Testis (tissue), 3 donors: ENCODE results near the gene PTPN21. TPM values are rescaled to one million over a fixed set of nuclear protein-coding genes. Genes with fewer than 3 reads are reported as not detected.

Experiments
- DNase-seq: peaks from one replicate; pipeline ENCODE4 v3.0.0-alpha.2; 2019
- H3K27ac ChIP-seq, 2 donors: fragments of 200-600 bp; sonication (generic); one replicate each; pipeline ENCODE4 v1.5.1; 2019
- H3K27me3 ChIP-seq: fragments of 200-600 bp; sonication (generic); one replicate; pipeline ENCODE4 v1.5.1; 2019
- H3K36me3 ChIP-seq: fragments of 200-600 bp; sonication (generic); one replicate; pipeline ENCODE4 v1.5.1; 2017; ENCODE audit warnings: low read depth; ENCODE audit errors: missing control alignments
- H3K4me1 ChIP-seq: fragments of 200-600 bp; sonication (generic); one replicate; pipeline ENCODE4 v1.5.1; 2019
- H3K4me3 ChIP-seq, 2 donors: fragments of 200-600 bp; sonication (generic); one replicate each; pipeline ENCODE4 v1.5.1; 2017 to 2019
- H3K9me3 ChIP-seq: fragments of 200-600 bp; sonication (generic); one replicate; pipeline ENCODE4 v1.5.1; 2017
- CTCF ChIP-seq, 3 experiments: fragments of 450-650 bp in 2 of 3; fragments of 200-600 bp in 1 of 3; sonication (generic) in 1 of 3; IDR thresholded peaks; one replicate each; pipeline ENCODE4 v1.5.1; 2016 to 2019; ENCODE audit warnings: antibody characterized with exemption in 3 of 3, mild to moderate bottlenecking in 2 of 3, moderate library complexity in 1 of 3
- POLR2A ChIP-seq: fragments of 450-650 bp; IDR thresholded peaks from one replicate; pipeline ENCODE4 v1.6.1; 2017; ENCODE audit warnings: antibody characterized with exemption, mild to moderate bottlenecking, moderate library complexity
- WGBS, 2 donors: methylation state at CpG; one replicate each; pipeline ENCODE4 v1.1.5; 2018; 5-methylcytosine and 5-hydroxymethylcytosine counted together
- intact Hi-C: fragments of 100-400 bp; cut with DNase I; formaldehyde crosslinking; loops from one replicate; pipeline ENCODE4 v1.15.1; 2023; ENCODE audit warnings: low total_unique reads
- polyA plus RNA-seq: library from polyadenylated mRNA; stranded (reverse); fragments of 350-450 nt; fragmentation: Illumina TruSeq; extraction: RNeasy Lipid Tissue Mini Kit (QIAGEN cat#74804); gene quantifications from one replicate; pipeline ENCODE4 v1.2.3, GENCODE V29; 2014; ENCODE audit warnings: low read depth, low replicate concordance; ENCODE audit not compliant: insufficient read depth
- total RNA-seq, 2 donors: library from RNA; depleted of rRNA; stranded (reverse); fragments of >200 nt; gene quantifications; one replicate each; pipeline ENCODE4 v1.2.3, GENCODE V29; 2016

Gene PTPN21
- total and polyA plus RNA-seq, 3 donors from 2014 or later: 47.2 to 58.6 (median 51.6) TPM

GRCh38 chr14:88565427-88565826 lies 10.6 kb upstream of the PTPN21 start:
- no peaks in the 10 kb centered on the region for H3K36me3 ChIP-seq
- H3K27ac ChIP-seq: no peak overlapping the region
- WGBS, 2 donors: 88 to 92% methylated on average over 5 of the region's 5 CpGs
- peaks cover 4% of the 10 kb centered on the region for H3K4me1 ChIP-seq
- intact Hi-C loops: no loop called here
- TF ChIP-seq POLR2A (no peak), CTCF (IDR thresholded peaks at IDR 0.05) (no peak)
- no peak overlapping the region for H3K4me3 ChIP-seq
- H3K27me3 ChIP-seq: no peaks in the 10 kb centered on the region
- H3K9me3 ChIP-seq: no peaks in the 10 kb centered on the region
- no peak for DNase-seq

- Histone ChIP-seq H3K27ac (peak overlapping the region in 1 of 2 donors; percentile 89), H3K36me3 (no peaks in the 10 kb centered on the region), H3K4me3 (peak overlapping the region; percentile 85 to 98), H3K9me3 (no peaks in the 10 kb centered on the region), H3K4me1 (peaks cover 4% of the 10 kb centered on the region), H3K27me3 (no peaks in the 10 kb centered on the region)
- intact Hi-C loops: no loop called here
- WGBS, 2 donors: 21 to 27% methylated on average over 7 of the region's 7 CpGs
- TF ChIP-seq CTCF (IDR thresholded peaks at IDR 0.05) (no peak), POLR2A (no peak)
- DNase-seq: no peak
These were observed 9.0 kb upstream of the PTPN21 start for GRCh38 chr14:88563845-88564244.

- intact Hi-C loops: no loop called here
- H3K27me3 ChIP-seq: no peaks in the 10 kb centered on the region
- peaks cover 4% of the 10 kb centered on the region for H3K4me1 ChIP-seq
- TF ChIP-seq CTCF (IDR thresholded peaks at IDR 0.05): no peak
- peak; percentile 55 for TF ChIP-seq POLR2A
- no peaks in the 10 kb centered on the region for H3K36me3 ChIP-seq
- no peaks in the 10 kb centered on the region for H3K9me3 ChIP-seq
- H3K4me3 ChIP-seq: peak within 1 kb of the TSS; percentile 85 to 98
- H3K27ac ChIP-seq: peak within 1 kb of the TSS; percentile 89 to 90
- WGBS, 2 donors: 0% methylated on average over 29 to 94 of the region's 99 CpGs
- peak; percentile 88 for DNase-seq
These were observed 8.3 kb upstream of the PTPN21 start, which contains the start of gene ZC3H14 for GRCh38 chr14:88562831-88563686. Gene ZC3H14 (plus strand): TSS chr14:88563037. CDS start chr14:88563134, 97 bp downstream.

- intact Hi-C loops: no loop called here
- no peak for DNase-seq
- no peaks in the 10 kb centered on the region for H3K27me3 ChIP-seq
- no peaks in the 10 kb centered on the region for H3K9me3 ChIP-seq
- H3K36me3 ChIP-seq: no peaks in the 10 kb centered on the region
- TF ChIP-seq POLR2A (no peak), CTCF (IDR thresholded peaks at IDR 0.05) (no peak)
- H3K4me3 ChIP-seq: peak overlapping the region; percentile 85 to 98
- 16 to 22% methylated on average over 4 to 5 of the region's 5 CpGs for WGBS, 2 donors
- peaks cover 4% of the 10 kb centered on the region for H3K4me1 ChIP-seq
- peak overlapping the region; percentile 89 to 90 for H3K27ac ChIP-seq
These were observed 7.7 kb upstream of the PTPN21 start for GRCh38 chr14:88562532-88562830.
